ENCODE data around the gene CLEC9A.

DNA sequence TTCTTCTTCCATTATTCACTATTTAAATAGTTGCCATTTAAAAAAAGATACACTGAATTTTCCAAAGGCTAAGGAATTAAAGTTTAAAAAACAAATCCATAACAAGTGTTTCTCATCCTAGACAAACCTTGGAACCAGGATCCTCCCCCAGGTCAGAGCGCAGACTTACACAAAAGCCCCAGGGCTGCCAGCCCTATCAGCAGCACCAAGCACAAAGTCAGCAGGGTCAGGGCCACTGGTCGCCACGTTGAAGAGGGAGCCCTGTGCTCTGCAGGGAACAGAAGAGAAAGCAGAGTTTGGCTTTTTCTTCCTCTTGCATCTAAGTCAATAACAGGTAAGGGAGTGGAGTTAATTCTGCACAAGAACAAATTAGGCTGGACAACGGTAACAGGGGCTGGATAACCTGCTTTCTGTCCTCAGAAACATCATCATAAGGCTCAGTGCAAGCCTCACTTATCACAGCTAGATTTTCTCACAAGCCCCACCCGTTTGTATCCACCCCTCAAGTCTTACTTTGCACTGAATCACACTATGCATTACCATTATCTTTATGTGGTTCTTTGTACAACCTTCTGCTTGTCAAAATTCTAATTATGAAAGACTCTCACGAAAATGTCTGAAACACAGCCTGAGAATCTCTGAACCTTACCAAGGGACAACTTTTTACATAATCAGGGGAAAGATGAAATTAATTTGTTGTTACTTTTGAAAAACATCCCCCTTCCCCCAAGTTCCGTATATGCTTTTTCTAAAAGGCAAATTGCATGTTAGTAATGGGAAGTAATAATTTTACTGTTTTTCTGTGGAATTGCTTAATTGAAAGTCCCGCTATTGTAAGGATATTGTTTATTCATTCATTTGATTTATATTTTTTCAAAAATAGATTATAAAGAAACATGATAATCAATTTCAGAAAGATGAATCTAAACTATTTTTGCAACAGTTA is 58.7 kb downstream of the CLEC9A start:
- TF ChIP-seq EZH2 (IDR thresholded peaks at IDR 0.05) (no peak), JUND (IDR thresholded peaks at IDR 0.05) (no peak), EZH2phosphoT487 (IDR thresholded peaks at IDR 0.05; ENCODE audit: borderline replicate concordance) (no peak), POLR2A (IDR thresholded peaks at IDR 0.05; ENCODE audit: borderline replicate concordance, extremely low read depth, insufficient read depth, insufficient read length) (no peak)
- TF ChIP-seq, protein P1, sequence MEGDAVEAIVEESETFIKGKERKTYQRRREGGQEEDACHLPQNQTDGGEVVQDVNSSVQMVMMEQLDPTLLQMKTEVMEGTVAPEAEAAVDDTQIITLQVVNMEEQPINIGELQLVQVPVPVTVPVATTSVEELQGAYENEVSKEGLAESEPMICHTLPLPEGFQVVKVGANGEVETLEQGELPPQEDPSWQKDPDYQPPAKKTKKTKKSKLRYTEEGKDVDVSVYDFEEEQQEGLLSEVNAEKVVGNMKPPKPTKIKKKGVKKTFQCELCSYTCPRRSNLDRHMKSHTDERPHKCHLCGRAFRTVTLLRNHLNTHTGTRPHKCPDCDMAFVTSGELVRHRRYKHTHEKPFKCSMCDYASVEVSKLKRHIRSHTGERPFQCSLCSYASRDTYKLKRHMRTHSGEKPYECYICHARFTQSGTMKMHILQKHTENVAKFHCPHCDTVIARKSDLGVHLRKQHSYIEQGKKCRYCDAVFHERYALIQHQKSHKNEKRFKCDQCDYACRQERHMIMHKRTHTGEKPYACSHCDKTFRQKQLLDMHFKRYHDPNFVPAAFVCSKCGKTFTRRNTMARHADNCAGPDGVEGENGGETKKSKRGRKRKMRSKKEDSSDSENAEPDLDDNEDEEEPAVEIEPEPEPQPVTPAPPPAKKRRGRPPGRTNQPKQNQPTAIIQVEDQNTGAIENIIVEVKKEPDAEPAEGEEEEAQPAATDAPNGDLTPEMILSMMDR (IDR thresholded peaks at IDR 0.05 in 2 of 3, conservative IDR thresholded peaks at IDR 0.05 in 1 of 3; ENCODE audit: borderline replicate concordance in 1 of 3, insufficient read depth in 1 of 3, low read depth in 2 of 3, low read length in 2 of 3): no peak
